Stimulated activated CD4-positive, alpha-beta T cell treated with anti-CD3 and anti-CD28 coated beads, Interleukin-15, amount 100 ng/mL, for 24 hours (primary cell): Measurements from ENCODE around the gene AGMAT.
A peak's percentile ranks its signal among the peaks of the same experiment; 100 is the strongest.

Experiments used
- DNase-seq: peaks from one replicate; pipeline ENCODE4 v3.0.0-alpha.2; 2020

AGMAT gene

GRCh38 chr1:15558516-15558915, 26.3 kb downstream of the AGMAT start:
- DNase-seq = no peak

GRCh38 chr1:15557594-15557993, 27.3 kb downstream of the AGMAT start:
- DNase-seq = no peak

GRCh38 chr1:15557008-15557407, 27.8 kb downstream of the AGMAT start:
- no peak for DNase-seq

GRCh38 chr1:15550573-15550972, 34.3 kb downstream of the AGMAT start:
- no peak for DNase-seq

GRCh38 chr1:15546641-15547040, 38.2 kb downstream of the AGMAT start:
- DNase-seq = no peak

GRCh38 chr1:15543589-15544568, 41.0 kb downstream of the AGMAT start:
- DNase-seq = no peak

- no peak for DNase-seq
Measured at GRCh38 chr1:15543251-15543588, 41.6 kb downstream of the AGMAT start.

- no peak for DNase-seq
Measured at GRCh38 chr1:15542388-15543250, 42.2 kb downstream of the AGMAT start.

GRCh38 chr1:15541231-15541792, 43.5 kb downstream of the AGMAT start:
- no peak for DNase-seq

- DNase-seq = no peak
Measured at GRCh38 chr1:15540186-15540585, 44.7 kb downstream of the AGMAT start.

- no peak for DNase-seq
Measured at GRCh38 chr1:15538771-15539170, 46.1 kb downstream of the AGMAT start.

GRCh38 chr1:15531682-15532081, 53.2 kb downstream of the AGMAT start:
- no peak for DNase-seq

- DNase-seq = no peak
Measured at GRCh38 chr1:15531003-15531402, 53.8 kb downstream of the AGMAT start.

GRCh38 chr1:15526490-15527339, 58.1 kb downstream of the AGMAT start, which contains the start of gene DNAJC16:
Gene DNAJC16 (plus strand): TSS chr1:15526848. CDS start chr1:15529106, 2,258 bp downstream.
- peak; percentile 98 for DNase-seq

GRCh38 chr1:15526021-15526489, 58.8 kb downstream of the AGMAT start:
- peak; percentile 9 for DNase-seq

GRCh38 chr1:15525050-15526020, 59.5 kb downstream of the AGMAT start:
- DNase-seq = peak; percentile 5

GRCh38 chr1:15524283-15525049, 60.4 kb downstream of the AGMAT start:
- DNase-seq = peak; percentile 100

- DNase-seq = no peak
Measured at GRCh38 chr1:15524021-15524282, 60.9 kb downstream of the AGMAT start, which contains the start of gene CASP9. Gene CASP9 (minus strand): TSS chr1:15524215. CDS start chr1:15524200, 15 bp downstream.

GRCh38 chr1:15523104-15524020, 61.5 kb downstream of the AGMAT start:
- DNase-seq = no peak
